Parathyroid adenoma (tissue), 2 donors: ENCODE measurements around the gene ARHGAP6.

Source experiments
- H2AFZ ChIP-seq: fragments of 300-600 bp; sonication (generic); one replicate; pipeline ENCODE4 v1.7.0; 2017; ENCODE audit warnings: antibody characterized with exemption, mild to moderate bottlenecking
- H3K27ac ChIP-seq: fragments of 300-600 bp; sonication (generic); one replicate; pipeline ENCODE4 v1.7.0; 2017
- H3K27me3 ChIP-seq: fragments of 300-600 bp; sonication (generic); one replicate; pipeline ENCODE4 v1.7.0; 2017; ENCODE audit warnings: low read length; ENCODE audit not compliant: control insufficient read depth, insufficient read depth
- H3K36me3 ChIP-seq: fragments of 300-600 bp; sonication (generic); one replicate; pipeline ENCODE4 v1.7.0; 2017; ENCODE audit warnings: low read length; ENCODE audit not compliant: control insufficient read depth, insufficient read depth
- H3K4me1 ChIP-seq: fragments of 300-600 bp; sonication (generic); one replicate; pipeline ENCODE4 v1.7.0; 2017; ENCODE audit warnings: control low read depth
- H3K4me2 ChIP-seq: fragments of 300-600 bp; sonication (generic); one replicate; pipeline ENCODE4 v1.7.0; 2017; ENCODE audit warnings: low read length
- H3K4me3 ChIP-seq: fragments of 300-600 bp; sonication (generic); one replicate; pipeline ENCODE4 v1.7.0; 2017; ENCODE audit warnings: low read depth, low read length
- H3K79me2 ChIP-seq: fragments of 300-600 bp; sonication (generic); one replicate; pipeline ENCODE4 v1.7.0; 2017; ENCODE audit warnings: control low read depth
- H3K9ac ChIP-seq: fragments of 300-600 bp; sonication (generic); one replicate; pipeline ENCODE4 v1.7.0; 2017; ENCODE audit warnings: mild to moderate bottlenecking
- H3K9me3 ChIP-seq: fragments of 300-600 bp; sonication (generic); one replicate; pipeline ENCODE4 v1.7.0; 2017; ENCODE audit warnings: low read length; ENCODE audit not compliant: control insufficient read depth
- TF ChIP-seq, protein P1 (sequence below): fragments of 300-600 bp; sonication (generic); IDR thresholded peaks from one replicate; pipeline ENCODE4 v1.7.0; 2017; ENCODE audit warnings: antibody characterized with exemption, mild to moderate bottlenecking
- donor health status: primary hyperparathyroidism.

The ARHGAP6 gene

DNA sequence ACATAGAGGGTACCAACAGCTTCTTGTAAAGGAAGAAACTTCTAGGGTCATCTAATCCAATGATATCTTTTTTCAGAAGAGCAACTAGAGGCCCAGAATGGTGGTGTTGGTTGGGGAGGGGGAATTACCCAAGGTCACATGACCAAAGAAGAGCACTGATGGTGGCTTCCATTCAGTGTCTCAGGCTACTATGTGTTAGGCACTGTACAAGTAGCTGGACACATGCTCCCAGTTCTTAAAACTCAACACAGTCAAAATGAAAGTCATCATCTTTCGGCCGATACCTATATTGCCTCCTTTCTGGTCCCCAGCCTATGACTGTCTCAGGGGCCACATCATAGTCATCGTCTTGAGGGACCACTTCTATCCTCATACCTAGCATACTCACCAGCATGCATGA, 88.1 kb downstream of the ARHGAP6 start:
- Histone ChIP-seq H3K9ac (no peak overlapping the region), H3K27ac (no peak overlapping the region), H3K4me2 (no peak overlapping the region), H3K36me3 (no peaks in the 10 kb centered on the region), H2AFZ (no peak overlapping the region), H3K4me3 (no peak overlapping the region), H3K9me3 (no peaks in the 10 kb centered on the region), H3K27me3 (no peaks in the 10 kb centered on the region), H3K4me1 (no peaks in the 10 kb centered on the region), H3K79me2 (no peaks in the 10 kb centered on the region)
- TF ChIP-seq, protein P1, sequence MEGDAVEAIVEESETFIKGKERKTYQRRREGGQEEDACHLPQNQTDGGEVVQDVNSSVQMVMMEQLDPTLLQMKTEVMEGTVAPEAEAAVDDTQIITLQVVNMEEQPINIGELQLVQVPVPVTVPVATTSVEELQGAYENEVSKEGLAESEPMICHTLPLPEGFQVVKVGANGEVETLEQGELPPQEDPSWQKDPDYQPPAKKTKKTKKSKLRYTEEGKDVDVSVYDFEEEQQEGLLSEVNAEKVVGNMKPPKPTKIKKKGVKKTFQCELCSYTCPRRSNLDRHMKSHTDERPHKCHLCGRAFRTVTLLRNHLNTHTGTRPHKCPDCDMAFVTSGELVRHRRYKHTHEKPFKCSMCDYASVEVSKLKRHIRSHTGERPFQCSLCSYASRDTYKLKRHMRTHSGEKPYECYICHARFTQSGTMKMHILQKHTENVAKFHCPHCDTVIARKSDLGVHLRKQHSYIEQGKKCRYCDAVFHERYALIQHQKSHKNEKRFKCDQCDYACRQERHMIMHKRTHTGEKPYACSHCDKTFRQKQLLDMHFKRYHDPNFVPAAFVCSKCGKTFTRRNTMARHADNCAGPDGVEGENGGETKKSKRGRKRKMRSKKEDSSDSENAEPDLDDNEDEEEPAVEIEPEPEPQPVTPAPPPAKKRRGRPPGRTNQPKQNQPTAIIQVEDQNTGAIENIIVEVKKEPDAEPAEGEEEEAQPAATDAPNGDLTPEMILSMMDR = no peak

DNA sequence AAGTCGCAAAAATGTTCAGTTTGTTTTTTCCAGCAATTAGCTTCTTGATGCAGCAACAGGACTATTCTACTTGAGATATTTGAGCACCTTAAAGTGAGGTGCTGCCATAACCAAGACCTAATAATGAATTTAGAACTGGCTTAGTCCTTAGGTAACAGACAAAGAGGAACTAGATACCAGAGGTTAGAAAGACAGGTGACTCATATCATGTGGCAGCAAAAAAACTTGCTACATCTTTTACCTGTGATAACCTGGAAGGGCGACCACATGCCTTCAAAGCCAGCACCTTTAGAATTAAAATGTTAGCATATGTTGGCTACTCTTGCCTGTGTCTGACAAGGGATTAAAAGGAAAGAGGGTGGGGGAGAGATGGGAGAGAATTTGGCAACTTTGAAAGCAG, 90.4 kb downstream of the ARHGAP6 start:
- TF ChIP-seq, protein P1 = no peak
- Histone ChIP-seq H3K4me3 (no peak overlapping the region), H3K36me3 (no peaks in the 10 kb centered on the region)

DNA sequence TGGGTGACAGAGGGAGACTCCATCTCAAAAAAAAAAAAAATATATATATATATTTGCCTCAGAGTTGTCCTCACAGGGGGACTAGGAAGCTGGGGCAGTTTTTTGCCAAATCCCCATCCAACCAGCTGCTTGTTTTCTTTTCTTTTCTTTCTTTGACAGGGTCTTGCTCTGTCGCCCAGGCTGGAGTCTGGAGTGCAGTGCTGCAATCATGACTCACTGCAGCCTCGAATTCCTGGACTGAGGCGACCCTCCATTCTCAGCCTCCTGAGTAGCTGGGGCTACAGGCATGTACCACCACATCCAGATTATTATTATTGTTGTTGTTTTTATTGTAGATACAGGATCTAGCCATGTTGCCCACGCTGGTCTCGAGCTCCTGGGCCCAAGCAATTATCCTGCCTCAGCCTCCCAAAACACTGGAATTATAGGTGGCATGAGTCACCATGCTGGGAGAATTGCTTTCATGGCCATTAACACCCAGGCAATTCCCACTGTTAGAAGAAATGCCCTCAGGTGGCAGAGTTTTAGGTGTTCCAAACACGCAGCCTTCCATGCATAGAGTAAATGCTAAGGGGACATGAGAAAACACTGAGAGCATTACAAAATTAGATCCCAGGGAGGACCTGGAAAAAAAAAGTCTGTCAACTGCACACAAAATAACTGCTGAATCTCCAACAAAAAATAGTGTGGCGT, 98.0 kb downstream of the ARHGAP6 start:
- Histone ChIP-seq H3K9me3 (no peaks in the 10 kb centered on the region), H3K27me3 (no peaks in the 10 kb centered on the region)

More for the DNA sequence above, 90.4 kb downstream of the ARHGAP6 start:
- Histone ChIP-seq H3K4me1 (no peaks in the 10 kb centered on the region), H3K9ac (no peak overlapping the region), H3K27ac (no peak overlapping the region), H3K9me3 (no peaks in the 10 kb centered on the region), H2AFZ (no peak overlapping the region), H3K27me3 (no peaks in the 10 kb centered on the region), H3K79me2 (no peaks in the 10 kb centered on the region), H3K4me2 (no peak overlapping the region)

DNA sequence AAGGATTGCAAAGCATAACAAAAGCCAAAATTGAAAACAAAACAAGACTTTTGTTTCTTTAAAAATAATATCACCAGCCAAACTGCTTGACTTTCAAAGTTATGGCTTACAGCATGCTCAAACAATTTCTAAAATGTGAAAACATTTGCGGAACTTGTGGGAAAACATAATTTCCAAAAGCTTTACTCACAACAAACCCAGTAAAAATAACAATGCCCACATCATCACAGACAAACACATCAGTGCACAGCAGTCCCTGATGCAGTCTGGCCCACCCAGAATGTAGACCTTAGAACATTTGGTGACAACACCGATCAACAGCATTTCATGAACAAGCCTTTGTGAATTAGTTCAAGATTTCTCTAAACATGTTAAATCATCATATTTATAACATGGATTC, 98.9 kb downstream of the ARHGAP6 start:
- TF ChIP-seq, protein P1 = no peak
- Histone ChIP-seq H3K79me2 (no peaks in the 10 kb centered on the region), H3K4me2 (no peak overlapping the region), H3K9ac (no peak overlapping the region), H3K36me3 (no peaks in the 10 kb centered on the region), H2AFZ (no peak overlapping the region), H3K9me3 (no peaks in the 10 kb centered on the region), H3K27ac (no peak overlapping the region), H3K4me1 (no peaks in the 10 kb centered on the region), H3K4me3 (no peak overlapping the region), H3K27me3 (no peaks in the 10 kb centered on the region)

More for the DNA sequence above, 98.0 kb downstream of the ARHGAP6 start:
- H2AFZ ChIP-seq = no peak overlapping the region
- no peak overlapping the region for H3K27ac ChIP-seq
- TF ChIP-seq, protein P1 = no peak
- no peaks in the 10 kb centered on the region for H3K4me1 ChIP-seq
- H3K4me3 ChIP-seq = no peak overlapping the region
- H3K9ac ChIP-seq = no peak overlapping the region
- no peaks in the 10 kb centered on the region for H3K36me3 ChIP-seq
- no peak overlapping the region for H3K4me2 ChIP-seq
- no peaks in the 10 kb centered on the region for H3K79me2 ChIP-seq

DNA sequence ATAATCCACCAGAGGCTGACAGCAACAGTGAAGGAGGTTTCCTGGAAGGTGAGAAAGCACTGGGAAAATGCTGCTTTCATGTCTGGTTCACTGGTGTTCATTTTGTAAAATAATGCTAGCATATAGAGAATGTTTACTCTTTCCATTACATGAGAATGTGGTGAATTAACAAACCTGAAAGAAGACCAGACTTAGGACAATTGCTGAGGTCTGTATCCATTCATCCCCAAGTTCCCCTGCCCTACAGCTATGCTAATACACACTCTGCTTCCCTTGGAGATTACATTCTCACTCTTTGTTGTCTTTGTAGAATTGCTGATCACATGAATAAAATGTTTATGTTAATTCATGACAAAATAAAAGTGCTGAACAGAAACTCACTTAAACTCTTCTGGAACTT, 99.5 kb downstream of the ARHGAP6 start:
- Histone ChIP-seq H3K79me2 (no peaks in the 10 kb centered on the region), H3K4me2 (no peak overlapping the region), H3K36me3 (no peaks in the 10 kb centered on the region), H3K9me3 (no peaks in the 10 kb centered on the region), H3K27me3 (no peaks in the 10 kb centered on the region), H2AFZ (no peak overlapping the region), H3K27ac (no peak overlapping the region), H3K9ac (no peak overlapping the region), H3K4me3 (no peak overlapping the region), H3K4me1 (no peaks in the 10 kb centered on the region)
- TF ChIP-seq, protein P1 = no peak
